Measurements from ENCODE around the gene PGA4. TPM values are rescaled to one million over a fixed set of nuclear protein-coding genes. Genes with fewer than 3 reads are reported as not detected.

The PGA4 gene
- total and polyA plus RNA-seq, 3 experiments from 2014 or later: not detected

Other genes starting within 250 kb of the PGA4 start
- gene CD5, start 119.9 kb upstream of the PGA4 start, total RNA-seq: 100 to 1,000 TPM; 169 to 175 TPM
- 156 TPM for gene CD5, start 119.9 kb upstream of the PGA4 start, polyA plus RNA-seq
- gene VPS37C, start 60.9 kb upstream of the PGA4 start, total RNA-seq: 10 to 100 TPM in 1 of 2 experiments, 1 to 10 TPM in 1; 8.4 to 10.3 TPM
- 1.3 TPM for gene VPS37C, start 60.9 kb upstream of the PGA4 start, polyA plus RNA-seq
- not detected for gene PGA3, start 18.8 kb upstream of the PGA4 start, total RNA-seq
- gene PGA3, start 18.8 kb upstream of the PGA4 start, polyA plus RNA-seq: not detected
- gene PGA5, start 18.8 kb downstream of the PGA4 start, total RNA-seq: not detected
- not detected for gene PGA5, start 18.8 kb downstream of the PGA4 start, polyA plus RNA-seq
- 10 to 100 TPM; 11.3 to 12.4 TPM for gene VWCE, start 73.0 kb downstream of the PGA4 start, total RNA-seq
- gene VWCE, start 73.0 kb downstream of the PGA4 start, polyA plus RNA-seq: not detected
- 100 to 1,000 TPM; 302 to 307 TPM for gene DDB1, start 110.8 kb downstream of the PGA4 start, total RNA-seq
- 120 TPM for gene DDB1, start 110.8 kb downstream of the PGA4 start, polyA plus RNA-seq
- 10 to 100 TPM; 66.8 to 72.4 TPM for gene TKFC, start 110.9 kb downstream of the PGA4 start, total RNA-seq
- gene TKFC, start 110.9 kb downstream of the PGA4 start, polyA plus RNA-seq: 31.8 TPM
- 10 to 100 TPM; 53.0 to 53.7 TPM for gene CYB561A3, start 139.5 kb downstream of the PGA4 start, total RNA-seq
- 62.1 TPM for gene CYB561A3, start 139.5 kb downstream of the PGA4 start, polyA plus RNA-seq
- gene TMEM138, start 140.0 kb downstream of the PGA4 start, total RNA-seq: 10 to 100 TPM; 74.4 to 75.1 TPM
- 54.3 TPM for gene TMEM138, start 140.0 kb downstream of the PGA4 start, polyA plus RNA-seq
- 10 to 100 TPM; 16.8 to 17.5 TPM for gene TMEM216, start 170.2 kb downstream of the PGA4 start, total RNA-seq
- 53.2 TPM for gene TMEM216, start 170.2 kb downstream of the PGA4 start, polyA plus RNA-seq
- gene CPSF7, start 207.6 kb downstream of the PGA4 start, total RNA-seq: 100 to 1,000 TPM; 128 to 140 TPM
- gene CPSF7, start 207.6 kb downstream of the PGA4 start, polyA plus RNA-seq: 32.9 TPM
- 10 to 100 TPM; 48.8 to 49.2 TPM for gene SDHAF2, start 207.8 kb downstream of the PGA4 start, total RNA-seq
- gene SDHAF2, start 207.8 kb downstream of the PGA4 start, polyA plus RNA-seq: 101 TPM

All from CD8-positive, alpha-beta memory T cell (primary cell).